Measurements from ENCODE around the gene APIP.

APIP gene

DNA sequence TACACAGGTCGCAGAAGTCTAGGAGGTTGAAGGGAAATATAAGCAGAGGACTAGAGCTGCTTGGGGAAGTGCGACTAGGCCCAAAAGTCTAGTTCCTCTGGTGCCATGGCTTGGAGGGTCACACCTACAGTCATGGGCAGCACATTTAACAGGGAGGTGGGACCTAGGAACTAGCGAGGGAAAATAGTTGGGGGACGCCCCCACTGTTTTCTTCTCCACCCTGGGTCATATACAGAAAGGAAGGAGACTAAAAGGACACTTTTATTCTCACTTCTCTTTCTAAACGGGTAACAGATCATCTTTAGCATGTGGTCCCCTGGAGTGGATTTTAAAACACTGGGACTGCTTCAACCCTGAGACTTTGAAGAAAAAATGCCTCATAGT, 16.6 kb downstream of the APIP start:
- ChIA-PET CTCF (interaction anchor here (0.6 to 4.8 kb wide), 11 partner anchors 8 to 490 kb away, joined by 3 to 34 read pairs (median 3); no protein-coding TSS in a partner anchor), POLR2A (no interaction called here)
- no peak overlapping the region for H3K4me3 ChIP-seq (ENCODE audit: low read depth, low read length)
- no peaks in the 10 kb centered on the region for H3K9me3 ChIP-seq (ENCODE audit: control insufficient read depth, insufficient read depth, low read depth, low read length)
- no peaks in the 10 kb centered on the region for H3K4me1 ChIP-seq (ENCODE audit: control insufficient read depth, insufficient read depth, low read length)
- H3K27ac ChIP-seq (ENCODE audit: extremely low read depth, low read depth, low read length) = no peak overlapping the region
- H3K36me3 ChIP-seq (ENCODE audit: control insufficient read depth in 2 of 2, insufficient read depth in 1 of 2, low read length in 2 of 2) = no peaks in the 10 kb centered on the region
- TF ChIP-seq TRIM28 (IDR thresholded peaks at IDR 0.05; ENCODE audit: borderline replicate concordance, low read length) (peak; percentile 56; the same call in 1 of the 2 replicates), FEZF1 (tag by site-specific recombination; IDR thresholded peaks at IDR 0.05) (no peak), ZFP37 (tag by site-specific recombination; IDR thresholded peaks at IDR 0.05) (no peak)

DNA sequence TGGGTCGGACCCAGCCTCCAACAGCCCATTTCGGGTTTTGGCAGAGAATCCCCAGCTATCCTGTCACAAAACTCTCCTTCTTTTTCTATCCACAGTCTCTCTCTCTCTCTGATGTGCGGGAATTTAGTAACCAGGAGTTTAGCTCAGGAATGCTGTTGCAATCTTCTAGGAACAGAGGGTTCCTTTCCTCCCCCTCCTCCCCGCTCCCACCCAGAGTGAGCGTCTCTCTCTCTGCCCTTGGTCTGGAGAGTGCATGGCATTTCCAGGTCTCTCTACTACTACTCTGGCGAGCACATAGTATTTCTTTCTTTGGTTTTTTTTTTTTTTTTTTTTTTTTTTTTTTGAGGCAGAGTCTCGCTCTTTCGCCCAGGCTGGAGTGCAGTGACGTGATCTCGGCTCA, 17.7 kb downstream of the APIP start:
- H3K9me3 ChIP-seq (ENCODE audit: control insufficient read depth, insufficient read depth, low read depth, low read length) = no peaks in the 10 kb centered on the region
- H3K4me1 ChIP-seq (ENCODE audit: control insufficient read depth, insufficient read depth, low read length) = no peaks in the 10 kb centered on the region
- no peaks in the 10 kb centered on the region for H3K36me3 ChIP-seq (ENCODE audit: control insufficient read depth in 2 of 2, insufficient read depth in 1 of 2, low read length in 2 of 2)
- H3K27ac ChIP-seq (ENCODE audit: extremely low read depth, low read depth, low read length) = no peak overlapping the region
- POLR2A ChIA-PET = interaction anchor here (0.7 kb wide), 2 partner anchors 72 to 289 kb away, joined by 5 to 6 read pairs; no protein-coding TSS in a partner anchor
- no peak for TF ChIP-seq ZNF426 (tag by site-specific recombination; IDR thresholded peaks at IDR 0.05)
- no peak for TF ChIP-seq ZSCAN30 (tag by site-specific recombination; IDR thresholded peaks at IDR 0.05)
- no peak for TF ChIP-seq TCF7L2 (IDR thresholded peaks at IDR 0.05; ENCODE audit: borderline replicate concordance, low read depth, low read length)
- no peak for TF ChIP-seq ZNF776 (tag by site-specific recombination; IDR thresholded peaks at IDR 0.05; ENCODE audit: borderline replicate concordance)
- TF ChIP-seq ZBTB21 (tag by site-specific recombination; IDR thresholded peaks at IDR 0.05) = no peak
- no peak for TF ChIP-seq ZNF202 (tag by site-specific recombination; IDR thresholded peaks at IDR 0.05; ENCODE audit: borderline replicate concordance)
- TF ChIP-seq WT1 (tag by site-specific recombination; IDR thresholded peaks at IDR 0.05) = no peak
- TF ChIP-seq, protein P1, sequence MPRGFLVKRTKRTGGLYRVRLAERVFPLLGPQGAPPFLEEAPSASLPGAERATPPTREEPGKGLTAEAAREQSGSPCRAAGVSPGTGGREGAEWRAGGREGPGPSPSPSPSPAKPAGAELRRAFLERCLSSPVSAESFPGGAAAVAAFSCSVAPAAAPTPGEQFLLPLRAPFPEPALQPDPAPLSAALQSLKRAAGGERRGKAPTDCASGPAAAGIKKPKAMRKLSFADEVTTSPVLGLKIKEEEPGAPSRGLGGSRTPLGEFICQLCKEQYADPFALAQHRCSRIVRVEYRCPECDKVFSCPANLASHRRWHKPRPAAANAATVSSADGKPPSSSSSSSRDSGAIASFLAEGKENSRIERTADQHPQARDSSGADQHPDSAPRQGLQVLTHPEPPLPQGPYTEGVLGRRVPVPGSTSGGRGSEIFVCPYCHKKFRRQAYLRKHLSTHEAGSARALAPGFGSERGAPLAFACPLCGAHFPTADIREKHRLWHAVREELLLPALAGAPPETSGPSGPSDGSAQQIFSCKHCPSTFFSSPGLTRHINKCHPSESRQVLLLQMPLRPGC (tag by site-specific recombination; IDR thresholded peaks at IDR 0.05) = no peak
- TF ChIP-seq, protein P2, sequence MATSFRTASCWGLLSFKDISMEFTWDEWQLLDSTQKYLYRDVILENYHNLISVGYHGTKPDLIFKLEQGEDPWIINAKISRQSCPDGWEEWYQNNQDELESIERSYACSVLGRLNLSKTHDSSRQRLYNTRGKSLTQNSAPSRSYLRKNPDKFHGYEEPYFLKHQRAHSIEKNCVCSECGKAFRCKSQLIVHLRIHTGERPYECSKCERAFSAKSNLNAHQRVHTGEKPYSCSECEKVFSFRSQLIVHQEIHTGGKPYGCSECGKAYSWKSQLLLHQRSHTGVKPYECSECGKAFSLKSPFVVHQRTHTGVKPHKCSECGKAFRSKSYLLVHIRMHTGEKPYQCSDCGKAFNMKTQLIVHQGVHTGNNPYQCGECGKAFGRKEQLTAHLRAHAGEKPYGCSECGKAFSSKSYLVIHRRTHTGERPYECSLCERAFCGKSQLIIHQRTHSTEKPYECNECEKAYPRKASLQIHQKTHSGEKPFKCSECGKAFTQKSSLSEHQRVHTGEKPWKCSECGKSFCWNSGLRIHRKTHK (tag by site-specific recombination; IDR thresholded peaks at IDR 0.05) = no peak
- TF ChIP-seq SALL2 (tag by site-specific recombination; IDR thresholded peaks at IDR 0.05; ENCODE audit: borderline replicate concordance) = no peak
- TF ChIP-seq, protein P3, sequence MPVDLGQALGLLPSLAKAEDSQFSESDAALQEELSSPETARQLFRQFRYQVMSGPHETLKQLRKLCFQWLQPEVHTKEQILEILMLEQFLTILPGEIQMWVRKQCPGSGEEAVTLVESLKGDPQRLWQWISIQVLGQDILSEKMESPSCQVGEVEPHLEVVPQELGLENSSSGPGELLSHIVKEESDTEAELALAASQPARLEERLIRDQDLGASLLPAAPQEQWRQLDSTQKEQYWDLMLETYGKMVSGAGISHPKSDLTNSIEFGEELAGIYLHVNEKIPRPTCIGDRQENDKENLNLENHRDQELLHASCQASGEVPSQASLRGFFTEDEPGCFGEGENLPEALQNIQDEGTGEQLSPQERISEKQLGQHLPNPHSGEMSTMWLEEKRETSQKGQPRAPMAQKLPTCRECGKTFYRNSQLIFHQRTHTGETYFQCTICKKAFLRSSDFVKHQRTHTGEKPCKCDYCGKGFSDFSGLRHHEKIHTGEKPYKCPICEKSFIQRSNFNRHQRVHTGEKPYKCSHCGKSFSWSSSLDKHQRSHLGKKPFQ (tag by site-specific recombination; IDR thresholded peaks at IDR 0.05) = no peak
- TF ChIP-seq BCL11A (tag by site-specific recombination; IDR thresholded peaks at IDR 0.05; ENCODE audit: low read depth) = no peak
- TF ChIP-seq, protein P4, sequence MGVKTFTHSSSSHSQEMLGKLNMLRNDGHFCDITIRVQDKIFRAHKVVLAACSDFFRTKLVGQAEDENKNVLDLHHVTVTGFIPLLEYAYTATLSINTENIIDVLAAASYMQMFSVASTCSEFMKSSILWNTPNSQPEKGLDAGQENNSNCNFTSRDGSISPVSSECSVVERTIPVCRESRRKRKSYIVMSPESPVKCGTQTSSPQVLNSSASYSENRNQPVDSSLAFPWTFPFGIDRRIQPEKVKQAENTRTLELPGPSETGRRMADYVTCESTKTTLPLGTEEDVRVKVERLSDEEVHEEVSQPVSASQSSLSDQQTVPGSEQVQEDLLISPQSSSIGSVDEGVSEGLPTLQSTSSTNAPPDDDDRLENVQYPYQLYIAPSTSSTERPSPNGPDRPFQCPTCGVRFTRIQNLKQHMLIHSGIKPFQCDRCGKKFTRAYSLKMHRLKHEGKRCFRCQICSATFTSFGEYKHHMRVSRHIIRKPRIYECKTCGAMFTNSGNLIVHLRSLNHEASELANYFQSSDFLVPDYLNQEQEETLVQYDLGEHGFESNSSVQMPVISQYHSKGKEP (tag by site-specific recombination; IDR thresholded peaks at IDR 0.05) = no peak
- TF ChIP-seq, protein P5, sequence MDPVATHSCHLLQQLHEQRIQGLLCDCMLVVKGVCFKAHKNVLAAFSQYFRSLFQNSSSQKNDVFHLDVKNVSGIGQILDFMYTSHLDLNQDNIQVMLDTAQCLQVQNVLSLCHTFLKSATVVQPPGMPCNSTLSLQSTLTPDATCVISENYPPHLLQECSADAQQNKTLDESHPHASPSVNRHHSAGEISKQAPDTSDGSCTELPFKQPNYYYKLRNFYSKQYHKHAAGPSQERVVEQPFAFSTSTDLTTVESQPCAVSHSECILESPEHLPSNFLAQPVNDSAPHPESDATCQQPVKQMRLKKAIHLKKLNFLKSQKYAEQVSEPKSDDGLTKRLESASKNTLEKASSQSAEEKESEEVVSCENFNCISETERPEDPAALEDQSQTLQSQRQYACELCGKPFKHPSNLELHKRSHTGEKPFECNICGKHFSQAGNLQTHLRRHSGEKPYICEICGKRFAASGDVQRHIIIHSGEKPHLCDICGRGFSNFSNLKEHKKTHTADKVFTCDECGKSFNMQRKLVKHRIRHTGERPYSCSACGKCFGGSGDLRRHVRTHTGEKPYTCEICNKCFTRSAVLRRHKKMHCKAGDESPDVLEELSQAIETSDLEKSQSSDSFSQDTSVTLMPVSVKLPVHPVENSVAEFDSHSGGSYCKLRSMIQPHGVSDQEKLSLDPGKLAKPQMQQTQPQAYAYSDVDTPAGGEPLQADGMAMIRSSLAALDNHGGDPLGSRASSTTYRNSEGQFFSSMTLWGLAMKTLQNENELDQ (tag by site-specific recombination; IDR thresholded peaks at IDR 0.05; ENCODE audit: low read depth) = no peak
- H3K4me3 ChIP-seq (ENCODE audit: low read depth, low read length) = no peak overlapping the region
- CTCF ChIA-PET = interaction anchor here (0.7 to 4.8 kb wide), 13 partner anchors 9 to 533 kb away, joined by 3 to 34 read pairs (median 3); partner anchors contain the start of gene ELF5
